B cell (primary cell): ENCODE measurements around the gene STEAP1. TPM values are rescaled to one million over a fixed set of nuclear protein-coding genes. Genes with fewer than 3 reads are reported as not detected.

Experiments
- ATAC-seq: fragments of 200-7000 bp; cut with Tn5 transposase; one replicate; pipeline ENCODE4 v1.10.0; 2021; ENCODE audit warnings: low read depth, mild to moderate bottlenecking, moderate number of reproducible peaks, moderate library complexity
- CTCF ChIA-PET: fragments of 350-600 bp; sonication (Branson Sonifier 250); formaldehyde crosslinking; loops from one replicate; lab custom pipeline; 2021; ENCODE audit warnings: antibody characterized with exemption, inconsistent platforms; lab: Charles Lee
- POLR2A ChIA-PET: fragments of 350-600 bp; sonication (Branson Sonifier 250); formaldehyde crosslinking; loops from one replicate; lab custom pipeline; 2021; ENCODE audit warnings: antibody characterized with exemption; lab: Charles Lee
- DNase-seq: peaks from one replicate; pipeline ENCODE4 v3.0.0; 2013
- H2AFZ ChIP-seq: 2 replicates; pipeline ENCODE4 v1.6.1; 2012; ENCODE audit warnings: mild to moderate bottlenecking, low read depth, low read length; ENCODE audit not compliant: insufficient read depth, poor library complexity, severe bottlenecking
- H3K27ac ChIP-seq, 2 donors: 1 replicate in 1 of 2; 2 replicates in 1 of 2; pipeline ENCODE4 v1.5.1; 2012 to 2013; ENCODE audit warnings: low read length in 2 of 2, mild to moderate bottlenecking in 2 of 2, moderate library complexity in 1 of 2
- H3K27me3 ChIP-seq, 4 experiments: fragments of 200-600 bp in 1 of 4; sonication (generic) in 1 of 4; replicated peaks in 1 of 4; 1 replicate in 2 of 4; 2 replicates in 2 of 4; pipeline versions ENCODE4 v1.6.1 to v1.7.0; 2013 to 2016; ENCODE audit warnings: low read length in 3 of 4, mild to moderate bottlenecking in 2 of 4, mixed read lengths in 1 of 4, moderate library complexity in 1 of 4; ENCODE audit not compliant: insufficient read depth in 4 of 4, control insufficient read depth in 3 of 4; ENCODE audit errors: control extremely low read depth in 1 of 4
- H3K36me3 ChIP-seq, 2 experiments: replicated peaks in 1 of 2; 1 replicate in 1 of 2; 2 replicates in 1 of 2; pipeline versions ENCODE4 v1.6.1 to v1.7.1; 2013; ENCODE audit warnings: low read length in 1 of 2; ENCODE audit not compliant: insufficient read depth in 2 of 2, control insufficient read depth in 1 of 2; ENCODE audit errors: control extremely low read depth in 1 of 2, extremely low read depth in 1 of 2
- H3K4me1 ChIP-seq, 2 donors: fragments of 200-600 bp in 1 of 2; sonication (generic) in 1 of 2; 1 replicate in 1 of 2; 2 replicates in 1 of 2; pipeline versions ENCODE4 v1.5.1 to v1.6.1; 2013 to 2017; ENCODE audit warnings: low read length in 2 of 2; ENCODE audit not compliant: control insufficient read depth in 2 of 2, insufficient read depth in 2 of 2
- H3K4me2 ChIP-seq: replicated peaks from 2 replicates; pipeline ENCODE3; 2012; ENCODE audit warnings: mild to moderate bottlenecking, low read depth, low read length; ENCODE audit not compliant: poor library complexity, severe bottlenecking
- H3K4me3 ChIP-seq, 5 experiments: fragments of 200-600 bp in 1 of 5; sonication (generic) in 1 of 5; 1 replicate in 3 of 5; 2 replicates in 2 of 5; pipeline versions ENCODE4 v1.5.1 to v1.7.0; 2011 to 2016; ENCODE audit warnings: low read length in 4 of 5, mild to moderate bottlenecking in 4 of 5, low read depth in 2 of 5, control low read depth in 1 of 5, moderate library complexity in 1 of 5; ENCODE audit not compliant: insufficient read depth in 1 of 5; ENCODE audit errors: control extremely low read depth in 1 of 5, extremely low read depth in 1 of 5
- H3K79me2 ChIP-seq: fragments of 200-600 bp; sonication (generic); one replicate; pipeline ENCODE4 v1.6.0; 2016; ENCODE audit warnings: low read length; ENCODE audit not compliant: control insufficient read depth, insufficient read depth
- H3K9ac ChIP-seq: fragments of 200-600 bp; sonication (generic); 2 replicates; pipeline ENCODE4 v1.6.1; 2017; ENCODE audit warnings: mild to moderate bottlenecking, low read length, moderate library complexity
- H3K9me3 ChIP-seq, 3 donors: one replicate each; pipeline versions ENCODE4 v1.6.1 to v1.7.1; 2013; ENCODE audit warnings: low read length in 2 of 3; ENCODE audit not compliant: control insufficient read depth in 2 of 3, insufficient read depth in 1 of 3; ENCODE audit errors: control extremely low read depth in 1 of 3
- H4K20me1 ChIP-seq: 2 replicates; pipeline ENCODE4 v1.6.0; 2012; ENCODE audit warnings: mild to moderate bottlenecking, low read length; ENCODE audit not compliant: insufficient read depth, control insufficient read depth, poor library complexity, severe bottlenecking
- H3K27ac Mint-ChIP-seq: one replicate; pipeline ENCODE4 v1.8.0; 2021; ENCODE audit warnings: mixed read lengths
- H3K27me3 Mint-ChIP-seq: one replicate; pipeline ENCODE4 v1.8.0; 2021; ENCODE audit warnings: mixed read lengths
- H3K4me1 Mint-ChIP-seq: one replicate; pipeline ENCODE4 v1.8.0; 2021; ENCODE audit warnings: mixed read lengths
- H3K4me3 Mint-ChIP-seq: one replicate; pipeline ENCODE4 v1.8.0; 2021; ENCODE audit warnings: mixed read lengths
- H3K9me3 Mint-ChIP-seq: one replicate; pipeline ENCODE4 v1.8.0; 2022; ENCODE audit warnings: mixed read lengths; ENCODE audit not compliant: insufficient read depth
- EZH2 ChIP-seq: IDR thresholded peaks from 2 replicates; pipeline ENCODE4 v1.6.1; 2012; ENCODE audit warnings: borderline replicate concordance, low read depth, mild to moderate bottlenecking, moderate library complexity, low read length; ENCODE audit not compliant: insufficient read depth, poor library complexity, severe bottlenecking
- WGBS: methylation state at CpG from one replicate; pipeline ENCODE4 v1.1.5; 2013; ENCODE audit warnings: missing lambda C conversion rate; ENCODE audit not compliant: insufficient coverage; 5-methylcytosine and 5-hydroxymethylcytosine counted together
- intact Hi-C: fragments of 100-400 bp; cut with micrococcal nuclease; formaldehyde crosslinking; loops from one replicate; pipeline ENCODE4 v1.10.0; 2022
- polyA plus RNA-seq: library from polyadenylated mRNA; depleted of rRNA; stranded (reverse); fragments of >200 nt; gene quantifications from 2 replicates; pipeline ENCODE4 v1.2.3, GENCODE V29; 2012
- total RNA-seq, 2 donors: library from RNA; stranded (reverse); fragments of 120-200 nt in 1 of 2; gene quantifications; 1 replicate in 1 of 2; 2 replicates in 1 of 2; pipeline versions ENCODE4 v1.2.3 to v1.2.4, GENCODE V29; 2013 to 2022
- TF ChIP-seq, protein P1 (sequence below): fragments of 200-600 bp; IDR thresholded peaks from one replicate; pipeline ENCODE4 v1.8.0; 2022; ENCODE audit warnings: antibody characterized with exemption, mild to moderate bottlenecking

The STEAP1 gene
- total and polyA plus RNA-seq, 2 donors (not counting 1 experiment from before 2014, with no cell fraction given): not detected

DNA sequence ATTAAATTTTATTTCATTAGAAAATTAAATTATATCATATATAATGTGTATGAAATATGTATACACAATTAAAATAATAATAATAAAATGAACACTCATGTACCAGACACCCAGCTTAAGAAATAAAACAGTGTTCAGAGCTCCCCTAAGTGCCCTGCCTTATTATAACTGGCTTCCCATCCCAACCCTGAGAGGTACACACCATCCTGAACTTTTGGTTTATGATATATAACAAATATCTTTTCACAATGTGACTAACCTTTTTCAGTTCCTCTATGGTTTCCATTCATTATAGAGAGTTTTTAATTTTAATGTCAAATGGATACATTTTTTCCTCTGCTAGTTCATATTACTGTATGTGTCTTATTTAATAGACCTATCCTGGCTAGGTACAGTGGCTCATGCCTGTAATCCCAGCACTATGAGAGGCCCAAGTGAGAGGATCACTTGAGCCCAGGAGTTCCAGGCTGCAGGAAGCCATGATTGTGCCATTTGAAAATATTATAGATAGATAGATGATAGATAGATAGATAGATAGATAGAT, 33.3 kb downstream of the STEAP1 start:
- Histone ChIP-seq H3K27me3 (no peaks in the 10 kb centered on the region), H3K36me3 (no peaks in the 10 kb centered on the region), H3K9ac (no peak overlapping the region), H3K79me2 (no peaks in the 10 kb centered on the region), H4K20me1 (no peaks in the 10 kb centered on the region), H3K4me3 (no peak overlapping the region), H3K9me3 (peaks cover 1 to 12% (median 4%) of the 10 kb centered on the region in 3 donors), H3K4me1 (no peaks in the 10 kb centered on the region), H3K27ac (no peak overlapping the region), H2AFZ (no peak overlapping the region), H3K4me2 (no peak overlapping the region)
- intact Hi-C loops: no loop called here
- ATAC-seq (no peak), DNase-seq (no peak)
- no peak overlapping the region for H3K4me3 Mint-ChIP-seq
- TF ChIP-seq, protein P1, sequence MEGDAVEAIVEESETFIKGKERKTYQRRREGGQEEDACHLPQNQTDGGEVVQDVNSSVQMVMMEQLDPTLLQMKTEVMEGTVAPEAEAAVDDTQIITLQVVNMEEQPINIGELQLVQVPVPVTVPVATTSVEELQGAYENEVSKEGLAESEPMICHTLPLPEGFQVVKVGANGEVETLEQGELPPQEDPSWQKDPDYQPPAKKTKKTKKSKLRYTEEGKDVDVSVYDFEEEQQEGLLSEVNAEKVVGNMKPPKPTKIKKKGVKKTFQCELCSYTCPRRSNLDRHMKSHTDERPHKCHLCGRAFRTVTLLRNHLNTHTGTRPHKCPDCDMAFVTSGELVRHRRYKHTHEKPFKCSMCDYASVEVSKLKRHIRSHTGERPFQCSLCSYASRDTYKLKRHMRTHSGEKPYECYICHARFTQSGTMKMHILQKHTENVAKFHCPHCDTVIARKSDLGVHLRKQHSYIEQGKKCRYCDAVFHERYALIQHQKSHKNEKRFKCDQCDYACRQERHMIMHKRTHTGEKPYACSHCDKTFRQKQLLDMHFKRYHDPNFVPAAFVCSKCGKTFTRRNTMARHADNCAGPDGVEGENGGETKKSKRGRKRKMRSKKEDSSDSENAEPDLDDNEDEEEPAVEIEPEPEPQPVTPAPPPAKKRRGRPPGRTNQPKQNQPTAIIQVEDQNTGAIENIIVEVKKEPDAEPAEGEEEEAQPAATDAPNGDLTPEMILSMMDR: no peak
- no peak for TF ChIP-seq EZH2
- H3K4me1 Mint-ChIP-seq: peaks cover 3% of the 10 kb centered on the region
- no peaks in the 10 kb centered on the region for H3K27me3 Mint-ChIP-seq
- ChIA-PET POLR2A (no interaction called here), CTCF (no interaction called here)
- peaks cover 8% of the 10 kb centered on the region for H3K9me3 Mint-ChIP-seq
- H3K27ac Mint-ChIP-seq: no peak overlapping the region

DNA sequence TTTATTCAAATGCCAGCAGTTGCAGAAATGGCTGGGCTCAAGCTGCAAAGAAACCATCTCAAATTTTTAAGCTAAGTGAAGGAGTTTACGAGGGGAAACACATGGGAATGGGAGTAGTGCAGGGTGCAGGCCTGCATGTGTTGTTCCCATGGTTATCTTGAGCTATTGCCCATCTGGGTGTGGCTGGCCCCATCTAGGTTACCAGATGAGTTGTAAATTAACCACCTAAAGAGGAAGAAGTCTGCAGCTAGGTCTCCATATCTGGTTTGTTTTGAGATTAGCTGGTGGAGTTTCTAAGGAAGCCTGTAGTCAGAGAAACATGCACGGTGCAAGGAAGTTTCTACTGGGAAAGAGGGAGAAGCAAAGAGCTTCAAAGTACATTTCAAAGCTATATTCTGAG, 34.0 kb downstream of the STEAP1 start:
- H3K27me3 ChIP-seq: no peaks in the 10 kb centered on the region
- peaks cover 13% of the 10 kb centered on the region for H3K9me3 Mint-ChIP-seq
- H3K4me3 ChIP-seq: no peak overlapping the region
- POLR2A ChIA-PET: no interaction called here
- intact Hi-C loops: no loop called here
- no peak overlapping the region for H2AFZ ChIP-seq
- H3K4me1 ChIP-seq: no peaks in the 10 kb centered on the region
- no peak overlapping the region for H3K4me2 ChIP-seq
- ATAC-seq: no peak
- CTCF ChIA-PET: no interaction called here
- no peaks in the 10 kb centered on the region for H3K36me3 ChIP-seq
- H4K20me1 ChIP-seq: no peaks in the 10 kb centered on the region
- H3K4me3 Mint-ChIP-seq: no peak overlapping the region
- peaks cover 1 to 12% (median 4%) of the 10 kb centered on the region in 3 donors for H3K9me3 ChIP-seq
- H3K27me3 Mint-ChIP-seq: no peaks in the 10 kb centered on the region
- TF ChIP-seq EZH2: no peak
- TF ChIP-seq, protein P1: no peak
- H3K79me2 ChIP-seq: no peaks in the 10 kb centered on the region
- H3K27ac ChIP-seq: no peak overlapping the region
- no peak for DNase-seq
- H3K9ac ChIP-seq: no peak overlapping the region
- no peak overlapping the region for H3K27ac Mint-ChIP-seq
- H3K4me1 Mint-ChIP-seq: peaks cover 3% of the 10 kb centered on the region
- WGBS: 21% methylated on average over 2 of the region's 2 CpGs
